ENCODE measurements around the gene STX1B. TPM values are rescaled to one million over a fixed set of nuclear protein-coding genes. Genes with fewer than 3 reads are reported as not detected.
A peak's percentile ranks its signal among the peaks of the same experiment; 100 is the strongest.

The STX1B gene
- total and polyA plus RNA-seq, 5 experiments from 2014 or later, result 0.07 to 3.9 (median 1.7) TPM; not detected in 1

- peak overlapping the region in 1 of 10 donors; percentile 70 for H3K27ac Mint-ChIP-seq
- DNase-seq (peak in 1 of 10 donors; percentile 51), ATAC-seq (no peak)
- H3K27me3 Mint-ChIP-seq, result no peaks in the 10 kb centered on the region
- peaks cover 0 to 91% (median 20%) of the 10 kb centered on the region in 3 donors for H3K36me3 Mint-ChIP-seq
- no peaks in the 10 kb centered on the region for H3K9me3 Mint-ChIP-seq
- POLR2A ChIA-PET, result no interaction called here
- no peak overlapping the region for H3K4me3 Mint-ChIP-seq
- peaks cover 2 to 17% (median 16%) of the 10 kb centered on the region in 4 donors for H3K4me1 Mint-ChIP-seq
Measured at GRCh38 chr16:30965436-30965835, 45.0 kb downstream of the STX1B start.

GRCh38 chr16:30964574-30965226, 45.7 kb downstream of the STX1B start:
- H3K27ac Mint-ChIP-seq, result peak overlapping the region in 3 of 10 donors; percentile 29 to 70 (median 53)
- DNase-seq (no peak), ATAC-seq (no peak)
- H3K27me3 Mint-ChIP-seq, result no peaks in the 10 kb centered on the region
- POLR2A ChIA-PET, result no interaction called here
- H3K4me3 Mint-ChIP-seq, result no peak overlapping the region
- peaks cover 10 to 24% (median 23%) of the 10 kb centered on the region in 4 donors for H3K4me1 Mint-ChIP-seq
- peaks cover 0 to 92% (median 21%) of the 10 kb centered on the region in 3 donors for H3K36me3 Mint-ChIP-seq
- no peaks in the 10 kb centered on the region for H3K9me3 Mint-ChIP-seq

- Mint-ChIP-seq H3K4me3 (no peak overlapping the region), H3K4me1 (peaks cover 17 to 31% (median 27%) of the 10 kb centered on the region in 4 donors), H3K9me3 (no peaks in the 10 kb centered on the region), H3K27me3 (no peaks in the 10 kb centered on the region), H3K36me3 (peaks cover 0 to 89% (median 23%) of the 10 kb centered on the region in 3 donors), H3K27ac (peak overlapping the region in 1 of 10 donors; percentile 40)
- POLR2A ChIA-PET, result no interaction called here
- no peak for ATAC-seq
- no peak for DNase-seq
Measured at GRCh38 chr16:30963925-30964511, 46.4 kb downstream of the STX1B start.

DNA sequence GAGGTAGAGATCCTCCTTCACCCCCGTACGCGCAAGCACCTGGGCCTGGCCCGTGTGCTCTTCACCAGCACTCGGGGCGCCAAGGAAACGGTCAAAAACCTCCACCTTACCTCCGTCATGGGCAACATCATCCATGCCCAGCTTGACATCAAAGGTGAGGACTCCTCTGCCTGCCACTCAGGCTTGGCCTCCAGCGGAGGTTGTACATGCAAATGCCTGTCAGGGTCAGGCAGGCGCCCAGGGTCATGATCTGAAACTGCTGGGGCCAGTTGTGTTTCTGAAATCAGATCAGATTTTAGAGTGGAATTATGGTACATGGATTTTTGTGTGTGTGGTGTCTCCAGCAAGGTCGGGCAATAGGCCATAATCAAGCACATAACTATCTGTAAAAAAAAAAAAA, 49.1 kb downstream of the STX1B start:
- peaks cover 0 to 68% (median 12%) of the 10 kb centered on the region in 3 donors for H3K36me3 Mint-ChIP-seq
- POLR2A ChIA-PET, result interaction anchor here (0.7 kb wide), 1 partner anchor 19 kb away, joined by 4 read pairs; no protein-coding TSS in a partner anchor
- DNase-seq, result no peak

GRCh38 chr16:30958175-30959079, 52.0 kb downstream of the STX1B start:
- POLR2A ChIA-PET, result interaction anchor here (0.7 to 2.7 kb wide), 11 partner anchors 8 to 502 kb away, joined by 3 to 13 read pairs (median 4); partner anchors contain the start of genes FBXL19, KAT8, ORAI3 and STX4
- no peaks in the 10 kb centered on the region for H3K9me3 Mint-ChIP-seq
- ATAC-seq, result peak; percentile 37 to 41
- peak overlapping the region; percentile 82 to 94 (median 88) for H3K4me3 Mint-ChIP-seq
- H3K27ac Mint-ChIP-seq, result peak overlapping the region; percentile 89 to 95 (median 94)
- peaks cover 0 to 43% (median 10%) of the 10 kb centered on the region in 3 donors for H3K36me3 Mint-ChIP-seq
- peak in 1 of 10 donors; percentile 58 for DNase-seq
- peaks cover 0 to 2% (median 0%) of the 10 kb centered on the region in 5 donors for H3K27me3 Mint-ChIP-seq
- peaks cover 22 to 43% (median 34%) of the 10 kb centered on the region in 4 donors for H3K4me1 Mint-ChIP-seq

More for the DNA sequence above, 49.1 kb downstream of the STX1B start:
- peaks cover 26 to 38% (median 31%) of the 10 kb centered on the region in 4 donors for H3K4me1 Mint-ChIP-seq
- no peaks in the 10 kb centered on the region for H3K9me3 Mint-ChIP-seq
- H3K27ac Mint-ChIP-seq, result no peak overlapping the region
- ATAC-seq, result no peak
- peaks cover 0 to 2% (median 0%) of the 10 kb centered on the region in 5 donors for H3K27me3 Mint-ChIP-seq
- no peak overlapping the region for H3K4me3 Mint-ChIP-seq

DNA sequence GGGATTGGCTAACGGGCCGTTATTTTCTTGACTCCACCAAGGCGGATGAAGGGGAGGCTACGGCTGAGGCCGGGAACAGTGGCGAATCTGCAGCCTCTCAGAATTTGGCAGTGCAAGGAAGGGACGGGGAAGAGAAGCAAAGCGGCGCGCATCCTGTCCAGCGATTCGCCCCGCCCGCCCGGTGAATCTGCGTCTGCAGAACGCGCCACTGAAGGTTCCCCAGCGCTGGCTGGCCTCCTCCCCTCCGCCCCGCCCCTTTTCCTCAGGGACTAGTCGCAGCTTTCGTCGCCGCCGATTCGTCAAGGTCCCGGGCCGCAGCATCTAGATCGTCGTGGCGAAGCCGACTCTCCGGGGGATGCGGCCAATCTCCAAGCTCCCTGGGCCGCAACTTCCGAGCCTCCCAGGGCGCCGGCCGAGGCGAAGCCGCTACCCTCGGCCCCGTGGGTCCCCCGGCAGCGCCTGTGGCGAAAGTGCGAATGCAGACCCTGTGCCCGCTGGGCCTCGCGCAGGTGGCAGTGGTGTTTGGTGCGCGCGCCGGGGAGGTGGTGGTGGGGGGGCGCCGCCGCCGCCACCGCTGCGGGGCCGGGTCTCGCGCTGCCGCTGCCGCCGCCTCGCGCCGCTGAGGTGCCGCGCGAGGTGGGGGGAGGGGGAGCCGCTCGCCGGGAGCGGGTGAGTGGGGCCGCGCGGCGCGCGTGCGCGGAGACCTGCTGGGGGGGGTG, 52.8 kb downstream of the STX1B start, which contains the start of gene SETD1A:
Gene SETD1A, plus strand, starts transcription at position 299 of the 719 bp plus-strand sequence. CDS start 978 bp downstream, outside the sequence.
- Mint-ChIP-seq H3K27me3 (peaks cover 0 to 2% (median 0%) of the 10 kb centered on the region in 5 donors), H3K4me1 (peaks cover 21 to 40% (median 36%) of the 10 kb centered on the region in 4 donors), H3K9me3 (no peaks in the 10 kb centered on the region), H3K4me3 (peak within 1 kb of the TSS; percentile 89 to 99 (median 95)), H3K36me3 (peaks cover 0 to 35% (median 10%) of the 10 kb centered on the region in 3 donors), H3K27ac (peak within 1 kb of the TSS; percentile 97 to 99 (median 98))
- POLR2A ChIA-PET, result interaction anchor here (0.8 to 2.7 kb wide), 8 partner anchors 8 to 916 kb away, joined by 3 to 13 read pairs (median 5); partner anchors contain the start of genes FBXL19, KAT8, ORAI3 and ZNF267
- ATAC-seq (peak; percentile 85 to 89), DNase-seq (peak; percentile 91 to 99 (median 98))

GRCh38 chr16:30956601-30957455, 53.6 kb downstream of the STX1B start:
- Mint-ChIP-seq H3K4me1 (peaks cover 19 to 40% (median 35%) of the 10 kb centered on the region in 4 donors), H3K4me3 (peak overlapping the region; percentile 89 to 99 (median 95)), H3K9me3 (no peaks in the 10 kb centered on the region), H3K36me3 (peaks cover 0 to 27% (median 7%) of the 10 kb centered on the region in 3 donors), H3K27ac (peak overlapping the region; percentile 97 to 99 (median 98)), H3K27me3 (peaks cover 0 to 2% (median 0%) of the 10 kb centered on the region in 5 donors)
- peak; percentile 65 to 87 (median 80) for DNase-seq
- POLR2A ChIA-PET, result interaction anchor here (0.8 to 2.7 kb wide), 8 partner anchors 8 to 917 kb away, joined by 3 to 13 read pairs (median 5); partner anchors contain the start of genes FBXL19, KAT8, ORAI3 and ZNF267
- ATAC-seq, result peak; percentile 56 to 61

GRCh38 chr16:30954993-30955392, 55.4 kb downstream of the STX1B start:
- Mint-ChIP-seq H3K36me3 (peaks cover 0 to 9% (median 3%) of the 10 kb centered on the region in 3 donors), H3K4me1 (peaks cover 15 to 43% (median 37%) of the 10 kb centered on the region in 4 donors), H3K27ac (peak overlapping the region in 2 of 10 donors; percentile 14 to 57), H3K27me3 (peaks cover 0 to 2% (median 0%) of the 10 kb centered on the region in 5 donors), H3K9me3 (no peaks in the 10 kb centered on the region), H3K4me3 (peak overlapping the region in 1 of 10 donors; percentile 58)
- POLR2A ChIA-PET, result interaction anchor here (0.6 to 2.9 kb wide), 3 partner anchors 13 to 247 kb away, joined by 3 to 10 read pairs (median 4); no protein-coding TSS in a partner anchor
- ATAC-seq, result no peak
- DNase-seq, result no peak

DNA sequence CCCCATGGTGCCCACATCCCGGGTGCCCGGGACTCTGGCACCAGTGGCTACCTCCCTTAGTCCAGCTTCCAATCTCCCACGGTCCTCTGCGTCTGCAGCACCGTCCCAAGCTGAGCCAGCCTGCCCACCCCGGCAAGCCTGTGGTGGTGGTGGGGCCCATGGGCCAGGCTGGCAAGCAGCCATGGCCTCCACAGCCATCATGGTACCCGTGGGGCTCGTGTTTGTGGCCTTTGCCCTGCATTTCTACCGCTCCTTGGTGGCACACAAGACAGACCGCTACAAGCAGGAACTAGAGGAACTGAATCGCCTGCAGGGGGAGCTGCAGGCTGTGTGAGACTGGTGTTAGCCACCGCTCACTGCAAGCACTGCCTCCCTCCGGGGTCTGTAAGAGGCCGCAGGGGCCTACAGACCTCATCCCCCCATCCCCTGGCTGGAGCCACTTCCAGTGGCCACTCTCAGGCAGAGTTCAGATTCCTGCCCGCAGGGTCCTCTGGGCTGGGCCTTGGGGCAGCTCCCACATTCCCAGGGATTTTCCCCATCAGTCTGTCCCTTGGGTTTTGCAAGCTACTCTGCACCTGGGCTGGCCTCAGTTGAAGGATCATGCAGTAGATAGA, 56.8 kb downstream of the STX1B start:
- ATAC-seq (peak in 1 of 2 donors; percentile 15), DNase-seq (peak; percentile 43 to 75 (median 53))
- Mint-ChIP-seq H3K4me1 (peaks cover 14 to 38% (median 30%) of the 10 kb centered on the region in 4 donors), H3K4me3 (peak overlapping the region in 1 of 10 donors; percentile 7), H3K27ac (peak overlapping the region in 1 of 10 donors; percentile 44), H3K36me3 (no peaks in the 10 kb centered on the region), H3K9me3 (no peaks in the 10 kb centered on the region), H3K27me3 (peaks cover 0 to 2% (median 0%) of the 10 kb centered on the region in 5 donors)
- POLR2A ChIA-PET, result interaction anchor here (0.5 to 2.9 kb wide), 5 partner anchors 11 to 490 kb away, joined by 3 to 10 read pairs (median 3); partner anchors contain the start of gene FUS

- H3K27ac Mint-ChIP-seq, result no peak overlapping the region
- H3K4me3 Mint-ChIP-seq, result no peak overlapping the region
- no peaks in the 10 kb centered on the region for H3K9me3 Mint-ChIP-seq
- peaks cover 12 to 36% (median 26%) of the 10 kb centered on the region in 4 donors for H3K4me1 Mint-ChIP-seq
- ATAC-seq (no peak), DNase-seq (no peak)
- POLR2A ChIA-PET, result interaction anchor here (0.6 to 2.9 kb wide), 4 partner anchors 11 to 490 kb away, joined by 3 to 10 read pairs (median 3); partner anchors contain the start of gene FUS
- H3K27me3 Mint-ChIP-seq, result peaks cover 0 to 2% (median 0%) of the 10 kb centered on the region in 5 donors
- H3K36me3 Mint-ChIP-seq, result no peaks in the 10 kb centered on the region
Measured at GRCh38 chr16:30953111-30953510, 57.3 kb downstream of the STX1B start.
